GM21619 (cell line): ENCODE measurements around the gene OR2T10.
"Not testable (repeated sequence)": the region's sequence is repeated elsewhere in the genome, so short reads cannot be mapped to it uniquely, and the experiment has no call there.

Experiments used
- ATAC-seq: cut with Tn5 transposase; IDR thresholded peaks from one replicate; pipeline ENCODE4 v1.9.1; 2021; ENCODE audit not compliant: unreplicated experiment

Gene OR2T10

DNA sequence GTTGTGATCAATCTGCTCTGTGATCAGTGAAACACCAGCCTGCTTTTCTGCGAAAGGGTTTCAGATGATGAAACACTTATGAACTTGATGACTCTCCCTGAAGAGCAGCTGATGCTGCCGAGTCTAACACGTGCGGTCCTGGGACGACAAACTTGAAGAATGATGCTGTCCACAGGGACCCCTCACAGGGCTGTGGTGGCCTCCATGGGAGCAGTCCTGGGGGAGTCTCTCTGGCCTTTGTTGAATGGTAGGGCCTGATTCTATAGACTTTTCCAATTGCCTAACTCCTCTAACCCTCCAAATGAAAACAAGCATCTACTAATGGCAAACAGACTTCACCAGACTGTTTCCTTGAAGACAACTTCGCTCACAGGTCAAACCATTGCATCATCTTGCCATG, at the start of gene OR2T10:
TSS of gene OR2T10 (minus strand) at position 112 of the 400 bp plus-strand sequence. CDS start 3,932 bp downstream, outside the sequence.
- no peak for ATAC-seq

DNA sequence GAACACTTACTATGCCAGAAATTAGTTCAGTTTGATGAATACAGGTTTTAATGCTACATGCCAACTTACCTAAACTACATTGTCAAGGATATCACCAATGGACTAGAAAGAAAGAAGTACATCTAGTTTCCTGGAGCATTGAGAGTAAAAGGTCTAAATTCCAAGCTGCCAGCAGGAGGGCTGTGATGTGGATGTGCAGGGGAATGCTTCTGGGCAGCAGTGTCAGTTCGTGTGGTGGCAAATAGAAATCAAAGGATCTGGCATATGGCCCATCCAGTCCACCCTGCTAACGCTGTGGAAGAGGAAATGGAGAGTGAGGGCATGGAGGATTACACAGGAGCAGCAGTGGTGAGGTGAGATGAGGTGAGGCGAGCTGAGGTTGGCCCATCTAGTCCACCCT, 47.7 kb upstream of the OR2T10 start, which contains the start of gene OR2T35:
TSS of gene OR2T35 (minus strand) at position 101 of the 400 bp plus-strand sequence. CDS start 6,020 bp downstream, outside the sequence.
- ATAC-seq = not testable (repeated sequence)

GRCh38 chr1:248642971-248643651, 45.6 kb upstream of the OR2T10 start:
- peak; percentile 52 for ATAC-seq

DNA sequence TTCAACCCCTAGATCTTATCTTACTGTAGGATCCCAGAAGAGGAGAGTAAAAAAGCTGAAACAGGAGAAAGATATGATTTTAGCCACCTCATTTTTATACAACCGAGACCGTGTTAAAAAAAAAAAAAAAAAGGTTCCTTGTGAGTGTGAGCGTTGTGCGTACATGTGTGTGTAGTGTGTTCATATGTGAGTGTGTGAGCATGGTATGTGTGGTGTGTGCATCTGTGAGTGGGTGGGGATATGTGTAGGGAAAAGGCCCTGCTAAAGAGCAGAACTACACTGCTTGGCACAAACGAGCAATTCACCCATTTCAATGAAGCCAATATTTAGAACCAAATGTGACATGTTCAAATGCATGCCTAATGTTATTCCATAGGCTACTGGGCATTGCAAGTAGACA, 44.1 kb upstream of the OR2T10 start:
- not testable (repeated sequence) for ATAC-seq

DNA sequence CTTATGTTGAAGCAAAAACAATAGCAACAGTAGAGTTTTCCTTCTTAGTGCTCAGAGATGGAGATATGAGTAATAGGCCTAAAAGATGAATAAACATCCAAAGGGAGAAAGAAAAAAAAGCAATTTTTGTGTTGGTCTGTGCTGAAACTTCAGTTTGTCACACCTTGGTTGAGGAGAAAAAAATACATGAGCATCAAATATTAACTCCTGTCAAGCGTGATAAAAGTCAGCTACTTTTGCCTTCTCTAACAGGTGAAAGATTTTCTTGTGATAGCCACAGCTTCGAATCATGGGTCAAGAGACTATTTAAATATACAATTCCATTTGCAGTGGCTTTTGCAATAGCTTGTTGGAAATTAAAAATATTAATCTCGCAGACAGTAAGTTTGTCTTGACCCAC, 43.4 kb upstream of the OR2T10 start:
- peak; percentile 52 for ATAC-seq

- ATAC-seq = peak; percentile 27
Observed at GRCh38 chr1:248639652-248640051, 42.2 kb upstream of the OR2T10 start.

DNA sequence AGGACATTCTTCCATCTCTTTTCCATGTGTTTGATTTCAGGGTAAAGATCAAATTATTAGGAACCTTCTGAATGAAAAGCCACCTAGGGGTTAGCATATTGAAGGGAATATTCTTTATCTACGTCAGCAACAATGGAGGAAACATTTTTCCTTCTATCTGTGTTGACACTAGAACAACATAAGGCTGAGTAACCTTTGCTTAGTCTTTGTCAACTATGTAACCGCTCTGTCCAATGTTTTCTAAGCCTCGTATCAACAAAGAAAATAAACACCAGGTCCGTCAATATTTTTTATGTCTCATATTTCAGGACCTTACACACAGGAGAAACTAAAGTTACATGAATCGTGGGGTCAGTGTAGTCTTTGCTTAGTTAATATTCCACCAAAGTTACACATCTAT, 39.1 kb upstream of the OR2T10 start:
- not testable (repeated sequence) for ATAC-seq

- not testable (repeated sequence) for ATAC-seq
Observed at GRCh38 chr1:248634991-248635390, 37.5 kb upstream of the OR2T10 start, which contains the start of gene OR2T11. Gene OR2T11, minus strand, starts transcription at chr1:248635091. Its CDS starts 7,963 bp downstream, at chr1:248627128.

DNA sequence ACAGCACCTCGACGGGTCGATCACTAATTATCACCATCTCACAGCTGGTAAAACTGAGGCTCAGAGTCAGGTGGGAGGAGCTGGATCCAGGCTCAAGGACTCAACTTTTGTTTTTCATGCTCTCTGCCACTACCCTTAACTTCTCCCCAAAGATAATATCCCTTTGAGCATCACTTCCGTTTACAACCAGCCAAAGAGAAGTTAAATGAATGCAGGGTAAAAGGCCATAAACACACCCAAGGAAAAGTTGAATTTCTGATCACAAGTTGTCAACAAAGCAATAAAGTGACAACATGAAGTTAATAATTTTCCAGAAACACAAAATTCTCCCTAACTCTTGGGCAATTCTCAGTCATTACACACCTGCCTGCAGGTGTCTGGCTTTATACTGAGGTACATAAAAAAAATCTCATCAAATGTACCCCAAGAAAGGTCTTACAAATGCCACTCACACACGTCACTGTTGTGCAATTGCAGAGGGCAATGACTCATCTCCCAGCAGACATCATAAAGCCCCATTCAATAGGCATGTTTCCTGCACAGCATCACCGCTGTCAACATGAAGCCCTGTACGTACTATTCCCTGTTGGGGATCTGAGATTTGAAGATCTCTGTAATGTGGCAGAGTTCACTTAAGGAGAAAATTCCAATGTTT, 34.0 kb upstream of the OR2T10 start:
- no peak for ATAC-seq

GRCh38 chr1:248630551-248630950, 33.1 kb upstream of the OR2T10 start:
- ATAC-seq = no peak

DNA sequence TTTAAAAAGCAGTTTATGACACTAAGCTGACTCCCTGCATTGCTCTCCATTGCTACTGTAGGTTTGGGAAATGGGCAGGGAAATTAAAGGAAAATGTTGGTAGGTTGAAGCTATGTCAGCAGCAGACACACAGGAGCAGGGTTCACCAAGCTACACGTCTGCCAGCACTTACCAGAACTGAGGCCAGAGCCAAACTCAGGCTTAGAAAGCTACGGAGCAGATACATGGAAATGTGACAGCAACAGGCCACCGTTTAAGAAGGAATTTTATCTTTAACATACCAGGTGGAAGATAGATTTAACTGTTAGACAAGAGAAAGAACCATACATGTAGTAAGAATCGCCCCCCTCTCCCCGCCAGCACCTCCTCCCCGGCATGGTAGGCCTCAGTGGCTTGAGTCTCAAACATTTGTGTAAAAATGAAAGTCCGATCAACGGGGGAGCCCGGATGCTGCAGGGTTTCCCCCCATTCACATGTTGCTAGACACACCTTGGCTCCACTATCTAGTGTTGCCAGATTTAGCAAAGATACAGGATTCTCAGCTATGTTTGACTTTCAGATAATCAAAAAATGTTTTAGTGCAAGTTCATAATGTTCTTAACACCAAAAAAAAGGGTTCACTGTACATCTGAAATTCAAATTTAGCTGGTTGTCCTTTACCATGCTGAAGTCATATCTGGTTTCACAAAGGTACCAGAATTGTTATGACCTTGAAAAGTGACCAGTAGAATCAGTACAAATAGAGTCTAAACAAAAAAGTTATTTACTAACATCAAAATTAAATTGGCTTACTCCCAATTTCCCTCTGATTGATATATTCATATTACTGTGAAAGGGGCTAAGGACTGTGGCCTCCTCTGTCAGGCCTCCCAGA, 30.7 kb upstream of the OR2T10 start:
- ATAC-seq = peak; percentile 95

DNA sequence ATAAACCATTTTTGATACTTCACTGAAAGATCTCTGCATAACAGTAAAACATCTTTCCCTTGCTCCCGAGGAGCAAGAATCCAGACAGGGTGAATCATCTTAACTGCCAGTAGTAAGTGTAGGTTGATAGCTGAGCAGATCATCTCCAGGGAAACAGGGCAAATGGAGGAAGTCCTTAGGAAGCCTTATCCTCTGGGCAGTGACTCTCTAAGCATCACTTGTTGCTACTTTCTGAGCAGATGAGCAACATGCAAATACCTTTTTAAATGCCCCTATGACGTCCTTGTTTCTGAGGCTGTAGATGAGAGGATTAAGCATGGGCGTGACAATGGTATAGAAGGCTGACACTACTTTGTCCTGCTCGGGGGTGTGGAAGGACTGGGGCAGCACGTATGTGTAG, 28.5 kb upstream of the OR2T10 start:
- no peak for ATAC-seq

- ATAC-seq = no peak
Observed at GRCh38 chr1:248625166-248625565, 27.7 kb upstream of the OR2T10 start.

DNA sequence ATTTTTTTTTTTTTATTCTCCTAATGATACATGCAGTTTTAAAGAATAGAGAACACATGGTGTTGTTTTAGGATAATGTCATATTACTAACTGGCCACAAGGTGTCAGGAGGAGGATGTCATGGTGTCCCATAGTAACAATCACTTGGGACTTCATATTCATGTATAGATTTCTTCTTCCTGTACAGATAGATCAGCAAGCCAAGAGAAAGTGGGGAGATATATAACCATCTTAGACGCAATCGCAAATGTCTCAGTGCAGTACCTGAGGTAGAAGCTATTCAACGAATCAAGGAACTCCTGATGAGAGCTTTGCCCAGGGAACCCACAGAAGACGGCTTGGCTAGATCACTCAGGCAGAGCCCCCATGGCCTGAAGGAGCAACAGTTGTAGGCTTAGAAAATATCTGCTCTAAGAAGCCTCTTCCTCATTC, 25.1 kb upstream of the OR2T10 start:
- ATAC-seq = peak; percentile 91

DNA sequence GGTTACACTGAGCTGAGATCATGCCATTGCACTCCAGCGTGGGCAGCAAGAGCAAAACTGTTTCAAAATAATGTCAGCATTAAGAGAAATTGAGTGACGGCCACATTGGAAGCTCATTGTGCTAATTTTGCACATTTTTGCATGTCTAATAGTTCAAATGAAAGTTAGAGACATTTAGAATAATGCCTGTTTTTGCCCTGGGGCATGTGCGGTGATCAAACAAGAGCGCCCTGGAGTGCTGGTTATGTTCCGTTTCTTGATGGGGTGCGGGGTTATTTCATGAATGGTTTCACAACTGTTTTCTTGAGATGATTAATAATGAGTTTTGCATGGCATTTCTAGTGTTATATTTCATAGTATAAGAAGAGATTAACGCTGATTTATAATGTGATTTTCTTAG, 24.3 kb upstream of the OR2T10 start:
- ATAC-seq = no peak

GRCh38 chr1:248618878-248619277, 21.4 kb upstream of the OR2T10 start:
- no peak for ATAC-seq

- no peak for ATAC-seq
Observed at GRCh38 chr1:248618119-248618518, 20.6 kb upstream of the OR2T10 start.

DNA sequence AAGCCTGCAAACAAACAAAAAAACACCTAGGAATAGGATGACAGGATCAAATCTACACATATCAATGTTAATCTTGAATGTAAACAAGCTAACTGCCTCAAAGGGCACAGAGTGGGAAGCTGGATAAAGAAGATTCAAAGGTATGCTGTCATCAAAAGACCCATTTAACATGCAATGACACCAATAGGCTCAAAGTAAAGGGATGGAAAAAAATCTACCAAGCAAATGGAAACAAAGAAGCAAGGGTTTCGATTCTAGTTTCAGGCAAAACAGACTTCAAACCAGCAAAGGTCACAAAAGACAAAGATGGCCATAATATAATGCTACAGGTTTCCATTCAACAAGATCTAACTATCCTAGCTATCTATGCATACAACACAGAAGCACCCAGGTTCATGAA, 16.2 kb upstream of the OR2T10 start:
- no peak for ATAC-seq

- no peak for ATAC-seq
Observed at GRCh38 chr1:248611883-248612414, 14.4 kb upstream of the OR2T10 start.

DNA sequence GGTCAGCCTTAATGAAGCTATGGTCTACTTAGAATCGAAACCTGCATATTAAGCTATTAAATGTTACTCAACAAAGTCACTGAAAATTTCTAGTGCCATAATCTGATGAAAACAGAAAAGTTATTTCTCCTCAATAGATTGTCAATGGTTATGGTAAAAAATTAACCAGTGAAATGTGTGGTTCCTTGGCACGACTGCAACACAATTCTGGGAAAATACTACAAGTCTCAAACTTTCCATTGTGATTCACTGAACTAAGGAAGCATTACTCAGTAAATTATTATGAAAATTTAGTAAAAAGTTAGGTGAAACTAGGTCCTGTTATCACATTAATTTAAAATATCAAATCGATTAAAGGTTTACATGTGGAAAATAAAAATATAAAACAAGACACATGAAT, 12.8 kb upstream of the OR2T10 start:
- no peak for ATAC-seq

DNA sequence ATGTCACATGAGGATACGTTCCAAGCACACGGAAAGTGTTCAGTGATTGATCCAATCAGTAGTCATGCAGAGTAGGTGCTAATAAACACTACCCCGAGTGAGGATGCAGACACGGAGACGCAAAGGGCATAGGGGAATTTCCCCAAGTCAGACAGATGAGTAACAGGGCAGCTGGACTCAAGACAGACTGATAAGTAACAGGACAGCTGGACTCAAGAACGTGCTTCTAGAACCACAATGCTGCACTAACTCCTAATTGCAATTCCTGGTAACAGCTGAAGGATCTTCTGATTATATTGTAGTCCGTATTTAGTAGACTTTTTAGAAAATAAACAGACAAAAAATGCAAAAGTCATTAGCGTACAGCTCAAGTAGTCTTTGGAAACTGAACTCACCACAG, 1.9 kb upstream of the OR2T10 start:
- no peak for ATAC-seq
